K562 (cell line): Measurements from ENCODE around the gene SDK1. TPM values are rescaled to one million over a fixed set of nuclear protein-coding genes. Genes with fewer than 3 reads are reported as not detected.

Source experiments
- ATAC-seq: fragments of 200-7000 bp; cut with Tn5 transposase; 3 replicates; pipeline ENCODE4 v1.9.1; 2020; ENCODE audit warnings: moderate library complexity
- BruUV-seq: library from RNA; stranded (reverse); fragments of 400-500 nt; replicated peaks from 2 replicates; lab custom pipeline; 2021; lab: Mats Ljungman, UMichigan
- CTCF ChIA-PET: fragments of 300-600 bp; formaldehyde crosslinking; extraction: SDS; loops from one replicate; lab custom pipeline; 2021; ENCODE audit warnings: low intra/inter-chr PET ratio; lab: Yijun Ruan, JAX
- POLR2A ChIA-PET: fragments of 300-600, 350-650 bp; sonication (Branson Sonifier 250); formaldehyde crosslinking; extraction: SDS; loops from one replicate; lab custom pipeline; 2021; ENCODE audit warnings: antibody characterized with exemption, inconsistent platforms; lab: Yijun Ruan, JAX
- DNase-seq, 4 experiments: peaks; one replicate each; pipeline versions ENCODE4 v3.0.0 to v3.0.0-alpha.2; 2011 to 2018; ENCODE audit warnings: low spot score in 3 of 4, mixed read lengths in 3 of 4; ENCODE audit errors: extremely low read depth in 1 of 4
- FAIRE-seq: peaks from 2 replicates; lab custom pipeline; 2011; peaks lifted over from hg19 to GRCh38; lab: Jason Lieb, UNC
- H2AFZ ChIP-seq: 2 replicates; pipeline ENCODE4 v1.6.0; 2011; ENCODE audit warnings: low read depth, low read length, control low read depth, inconsistent platforms
- H3K27ac ChIP-seq: fragments of 200-600 bp; 3 replicates; pipeline ENCODE4 v1.8.0; 2011; ENCODE audit warnings: low read depth, mild to moderate bottlenecking, control low read depth, inconsistent platforms, low read length, moderate library complexity, mixed read lengths; ENCODE audit errors: extremely low read depth
- H3K27me3 ChIP-seq, 2 experiments: fragments of 300-600 bp in 1 of 2; 2 replicates in 1 of 2; 3 replicates in 1 of 2; pipeline versions ENCODE4 v1.6.0 to v1.8.0; 2011; ENCODE audit warnings: inconsistent platforms in 2 of 2, low read length in 2 of 2, mild to moderate bottlenecking in 1 of 2, mixed read lengths in 1 of 2, moderate library complexity in 1 of 2; ENCODE audit not compliant: control insufficient read depth in 2 of 2, insufficient read depth in 2 of 2
- H3K36me3 ChIP-seq: fragments of 300-600 bp; 3 replicates; pipeline ENCODE4 v1.8.0; 2011; ENCODE audit warnings: mild to moderate bottlenecking, low read length, inconsistent platforms; ENCODE audit not compliant: control insufficient read depth, insufficient read depth
- H3K4me1 ChIP-seq, 2 experiments: fragments of 200-600 bp in 1 of 2; replicated peaks in 1 of 2; 2 replicates in 1 of 2; 3 replicates in 1 of 2; pipeline versions ENCODE4 v1.5.1 to v1.8.0; 2011; ENCODE audit warnings: inconsistent platforms in 2 of 2, low read length in 2 of 2, mild to moderate bottlenecking in 1 of 2, mixed read lengths in 1 of 2, moderate library complexity in 1 of 2; ENCODE audit not compliant: control insufficient read depth in 2 of 2, insufficient read depth in 2 of 2
- H3K4me2 ChIP-seq: 2 replicates; pipeline ENCODE4 v1.6.1; 2011; ENCODE audit warnings: low read length, control low read depth, inconsistent platforms, mixed read lengths; ENCODE audit not compliant: insufficient read depth
- H3K4me3 ChIP-seq: fragments of 200-600 bp; sonication (generic), shearing (Covaris generic); 2 replicates; pipeline ENCODE4 v1.5.1; 2016; ENCODE audit warnings: control low read depth, inconsistent platforms
- H3K79me2 ChIP-seq: fragments of 200-600 bp; 3 replicates; pipeline ENCODE4 v1.8.0; 2011; ENCODE audit warnings: low read length, inconsistent platforms; ENCODE audit not compliant: control insufficient read depth, insufficient read depth
- H3K9ac ChIP-seq, 2 experiments: 2 replicates each; pipeline versions ENCODE4 v1.6.0 to v1.6.1; 2011; ENCODE audit warnings: low read depth in 2 of 2, low read length in 2 of 2, control low read depth in 1 of 2, inconsistent platforms in 1 of 2, mild to moderate bottlenecking in 1 of 2, mixed read lengths in 1 of 2; ENCODE audit not compliant: insufficient read depth in 1 of 2
- H3K9me1 ChIP-seq: one replicate; pipeline ENCODE4 v1.6.0; 2011; ENCODE audit warnings: inconsistent platforms, mild to moderate bottlenecking, low read length, moderate library complexity; ENCODE audit not compliant: control insufficient read depth, insufficient read depth
- H3K9me3 ChIP-seq: replicated peaks from 2 replicates; pipeline ENCODE4 v1.5.1; 2011; ENCODE audit warnings: low read depth, low read length, inconsistent platforms; ENCODE audit not compliant: control insufficient read depth, insufficient read depth
- H4K20me1 ChIP-seq: replicated peaks from 2 replicates; pipeline ENCODE4 v1.6.1; 2011; ENCODE audit warnings: low read length, inconsistent platforms, mixed read lengths; ENCODE audit not compliant: control insufficient read depth, insufficient read depth
- IRF2 ChIP-seq: sonication (generic); formaldehyde crosslinking; IDR thresholded peaks from 2 replicates; pipeline ENCODE4 v1.8.1; 2022; ENCODE audit warnings: mild to moderate bottlenecking, missing genetic modification reagents
- POLR2AphosphoS2 ChIP-seq: IDR thresholded peaks from 2 replicates; pipeline ENCODE4 v1.6.1; 2012; ENCODE audit warnings: low read length, improper control_type of control experiment
- SLC30A9 ChIP-seq: fragments of 250-450 bp; sonication (Bioruptor Pico); IDR thresholded peaks from 2 replicates; pipeline ENCODE4 v1.8.0; 2022; ENCODE audit warnings: mild to moderate bottlenecking, moderate library complexity
- ZNF347 ChIP-seq: fragments of 450-650 bp; formaldehyde crosslinking; IDR thresholded peaks from 2 replicates; pipeline ENCODE4 v1.4.0; 2020; ENCODE audit warnings: low read depth, mild to moderate bottlenecking, moderate library complexity
- WGBS: fragments of 100-300 bp; shearing (Covaris generic); methylation state at CpG from one replicate; pipeline ENCODE4 v1.1.6; 2016; ENCODE audit warnings: low coverage, mixed read lengths; ENCODE audit not compliant: insufficient coverage; ENCODE audit errors: missing lambda C conversion rate; 5-methylcytosine and 5-hydroxymethylcytosine counted together
- in situ Hi-C: fragments of 300-500 bp; cut with MboI; formaldehyde crosslinking; loops from 4 replicates; pipeline ENCODE4 v1.15.0; 2018; ENCODE audit warnings: inconsistent platforms, mixed read lengths
- intact Hi-C: fragments of 100-400 bp; cut with micrococcal nuclease; formaldehyde crosslinking; loops from 2 replicates; pipeline ENCODE4 v1.14.2; 2022
- polyA plus RNA-seq, 8 experiments: library from polyadenylated mRNA; depleted of rRNA in 4 of 8; stranded (reverse) in 5 of 8; unstranded in 3 of 8; fragments of >200 nt; fragmentation: Nextera tagmentation in 2 of 8; fragmentation: Illumina TruSeq in 1 of 8; extraction: Ambion mirVana in 2 of 8; extraction: Trizol in 1 of 8; gene quantifications; 2 replicates each; pipeline versions ENCODE4 v1.2.1 to v1.2.3, GENCODE V29; 2011 to 2014; ENCODE audit warnings: inconsistent platforms in 1 of 8, missing spikeins in 1 of 8
- total RNA-seq, 7 experiments: library from RNA; depleted of rRNA in 6 of 7; stranded (reverse); fragments of >200 nt in 6 of 7; fragmentation: Illumina TruSeq in 2 of 7; extraction: Trizol in 2 of 7; gene quantifications; 2 replicates each; pipeline versions ENCODE4 v1.2.1 to v1.2.3, GENCODE V29; 2011 to 2021; ENCODE audit warnings: low replicate concordance in 1 of 7
- TF ChIP-seq, protein P1 (sequence below): sonication (generic); formaldehyde crosslinking; IDR thresholded peaks from 2 replicates; pipeline ENCODE4 v1.8.1; 2023; ENCODE audit warnings: missing genetic modification reagents, mild to moderate bottlenecking, borderline replicate concordance
- TF ChIP-seq, protein P2 (sequence below), 2 experiments: fragments of 450-650 bp; formaldehyde crosslinking in 1 of 2; IDR thresholded peaks; 2 replicates each; pipeline versions ENCODE4 v1.4.0 to v1.6.1; 2014 to 2020; ENCODE audit warnings: mild to moderate bottlenecking in 2 of 2, borderline replicate concordance in 1 of 2, low read depth in 1 of 2
- TF ChIP-seq, protein P3 (sequence below): fragments of 250-450 bp; sonication (Bioruptor Pico); IDR thresholded peaks from 2 replicates; pipeline ENCODE4 v1.4.0; 2020; ENCODE audit warnings: mild to moderate bottlenecking

The SDK1 gene
- total and polyA plus RNA-seq, 9 of the 15 experiments (the other 6 are each of a cell fraction or from before 2014, with no cell fraction given): 0.16 TPM; not detected in 8

DNA sequence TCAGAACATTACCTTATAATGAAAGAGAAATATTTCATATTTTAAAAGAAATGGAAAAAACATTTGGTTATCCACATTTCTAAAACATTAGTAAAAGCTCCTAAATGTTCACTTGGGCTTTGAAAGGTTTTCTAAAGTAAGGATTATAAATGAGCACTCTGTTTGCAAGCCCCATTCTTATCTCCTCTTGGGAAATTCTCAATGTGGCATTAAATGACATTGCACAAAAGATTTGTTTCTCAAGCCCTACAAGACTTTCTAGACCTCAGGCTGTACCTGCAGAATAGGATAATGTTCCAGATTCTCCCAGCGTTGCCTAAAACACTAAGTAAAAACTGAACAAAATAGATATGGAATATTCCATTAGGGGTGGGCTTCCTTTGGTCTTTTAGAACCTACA lies 723.1 kb downstream of the SDK1 start:
- peaks cover 23 to 35% of the 10 kb centered on the region in 2 experiments for H3K27me3 ChIP-seq
- H4K20me1 ChIP-seq: no peaks in the 10 kb centered on the region; the same call in 1 of the 2 replicates
- no peaks in the 10 kb centered on the region for H3K4me1 ChIP-seq
- no peak overlapping the region for H3K4me3 ChIP-seq
- no peak overlapping the region for H3K4me2 ChIP-seq
- no peaks in the 10 kb centered on the region for H3K36me3 ChIP-seq
- WGBS: 0% methylated on average over 1 of the region's 1 CpG
- intact Hi-C loops: no loop called here
- FAIRE-seq (no peak), ATAC-seq (no peak), DNase-seq (no peak)
- no TSS peak for BruUV-seq
- CTCF ChIA-PET: no interaction called here
- in situ Hi-C loops: no loop called here
- H3K9me3 ChIP-seq: no peaks in the 10 kb centered on the region
- H3K79me2 ChIP-seq: no peaks in the 10 kb centered on the region
- H2AFZ ChIP-seq: no peak overlapping the region
- no peak overlapping the region for H3K27ac ChIP-seq
- no peaks in the 10 kb centered on the region for H3K9me1 ChIP-seq
- POLR2A ChIA-PET: no interaction called here
- H3K9ac ChIP-seq: no peak overlapping the region
- TF ChIP-seq, protein P1, sequence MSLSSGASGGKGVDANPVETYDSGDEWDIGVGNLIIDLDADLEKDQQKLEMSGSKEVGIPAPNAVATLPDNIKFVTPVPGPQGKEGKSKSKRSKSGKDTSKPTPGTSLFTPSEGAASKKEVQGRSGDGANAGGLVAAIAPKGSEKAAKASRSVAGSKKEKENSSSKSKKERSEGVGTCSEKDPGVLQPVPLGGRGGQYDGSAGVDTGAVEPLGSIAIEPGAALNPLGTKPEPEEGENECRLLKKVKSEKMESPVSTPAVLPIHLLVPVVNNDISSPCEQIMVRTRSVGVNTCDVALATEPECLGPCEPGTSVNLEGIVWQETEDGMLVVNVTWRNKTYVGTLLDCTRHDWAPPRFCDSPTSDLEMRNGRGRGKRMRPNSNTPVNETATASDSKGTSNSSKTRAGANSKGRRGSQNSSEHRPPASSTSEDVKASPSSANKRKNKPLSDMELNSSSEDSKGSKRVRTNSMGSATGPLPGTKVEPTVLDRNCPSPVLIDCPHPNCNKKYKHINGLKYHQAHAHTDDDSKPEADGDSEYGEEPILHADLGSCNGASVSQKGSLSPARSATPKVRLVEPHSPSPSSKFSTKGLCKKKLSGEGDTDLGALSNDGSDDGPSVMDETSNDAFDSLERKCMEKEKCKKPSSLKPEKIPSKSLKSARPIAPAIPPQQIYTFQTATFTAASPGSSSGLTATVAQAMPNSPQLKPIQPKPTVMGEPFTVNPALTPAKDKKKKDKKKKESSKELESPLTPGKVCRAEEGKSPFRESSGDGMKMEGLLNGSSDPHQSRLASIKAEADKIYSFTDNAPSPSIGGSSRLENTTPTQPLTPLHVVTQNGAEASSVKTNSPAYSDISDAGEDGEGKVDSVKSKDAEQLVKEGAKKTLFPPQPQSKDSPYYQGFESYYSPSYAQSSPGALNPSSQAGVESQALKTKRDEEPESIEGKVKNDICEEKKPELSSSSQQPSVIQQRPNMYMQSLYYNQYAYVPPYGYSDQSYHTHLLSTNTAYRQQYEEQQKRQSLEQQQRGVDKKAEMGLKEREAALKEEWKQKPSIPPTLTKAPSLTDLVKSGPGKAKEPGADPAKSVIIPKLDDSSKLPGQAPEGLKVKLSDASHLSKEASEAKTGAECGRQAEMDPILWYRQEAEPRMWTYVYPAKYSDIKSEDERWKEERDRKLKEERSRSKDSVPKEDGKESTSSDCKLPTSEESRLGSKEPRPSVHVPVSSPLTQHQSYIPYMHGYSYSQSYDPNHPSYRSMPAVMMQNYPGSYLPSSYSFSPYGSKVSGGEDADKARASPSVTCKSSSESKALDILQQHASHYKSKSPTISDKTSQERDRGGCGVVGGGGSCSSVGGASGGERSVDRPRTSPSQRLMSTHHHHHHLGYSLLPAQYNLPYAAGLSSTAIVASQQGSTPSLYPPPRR (CRISPR knock-in tag): no peak
- TF ChIP-seq SLC30A9 (CRISPR knock-in tag) (no peak), ZNF347 (CRISPR knock-in tag) (no peak), IRF2 (CRISPR knock-in tag) (no peak), POLR2AphosphoS2 (no peak)
- TF ChIP-seq, protein P2, sequence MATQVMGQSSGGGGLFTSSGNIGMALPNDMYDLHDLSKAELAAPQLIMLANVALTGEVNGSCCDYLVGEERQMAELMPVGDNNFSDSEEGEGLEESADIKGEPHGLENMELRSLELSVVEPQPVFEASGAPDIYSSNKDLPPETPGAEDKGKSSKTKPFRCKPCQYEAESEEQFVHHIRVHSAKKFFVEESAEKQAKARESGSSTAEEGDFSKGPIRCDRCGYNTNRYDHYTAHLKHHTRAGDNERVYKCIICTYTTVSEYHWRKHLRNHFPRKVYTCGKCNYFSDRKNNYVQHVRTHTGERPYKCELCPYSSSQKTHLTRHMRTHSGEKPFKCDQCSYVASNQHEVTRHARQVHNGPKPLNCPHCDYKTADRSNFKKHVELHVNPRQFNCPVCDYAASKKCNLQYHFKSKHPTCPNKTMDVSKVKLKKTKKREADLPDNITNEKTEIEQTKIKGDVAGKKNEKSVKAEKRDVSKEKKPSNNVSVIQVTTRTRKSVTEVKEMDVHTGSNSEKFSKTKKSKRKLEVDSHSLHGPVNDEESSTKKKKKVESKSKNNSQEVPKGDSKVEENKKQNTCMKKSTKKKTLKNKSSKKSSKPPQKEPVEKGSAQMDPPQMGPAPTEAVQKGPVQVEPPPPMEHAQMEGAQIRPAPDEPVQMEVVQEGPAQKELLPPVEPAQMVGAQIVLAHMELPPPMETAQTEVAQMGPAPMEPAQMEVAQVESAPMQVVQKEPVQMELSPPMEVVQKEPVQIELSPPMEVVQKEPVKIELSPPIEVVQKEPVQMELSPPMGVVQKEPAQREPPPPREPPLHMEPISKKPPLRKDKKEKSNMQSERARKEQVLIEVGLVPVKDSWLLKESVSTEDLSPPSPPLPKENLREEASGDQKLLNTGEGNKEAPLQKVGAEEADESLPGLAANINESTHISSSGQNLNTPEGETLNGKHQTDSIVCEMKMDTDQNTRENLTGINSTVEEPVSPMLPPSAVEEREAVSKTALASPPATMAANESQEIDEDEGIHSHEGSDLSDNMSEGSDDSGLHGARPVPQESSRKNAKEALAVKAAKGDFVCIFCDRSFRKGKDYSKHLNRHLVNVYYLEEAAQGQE (IDR thresholded peaks at IDR 0.05; ENCODE audit: borderline replicate concordance): no peak
- TF ChIP-seq, protein P2 (CRISPR knock-in tag; IDR thresholded peaks at IDR 0.05; ENCODE audit: low read depth): no peak
- TF ChIP-seq, protein P3, sequence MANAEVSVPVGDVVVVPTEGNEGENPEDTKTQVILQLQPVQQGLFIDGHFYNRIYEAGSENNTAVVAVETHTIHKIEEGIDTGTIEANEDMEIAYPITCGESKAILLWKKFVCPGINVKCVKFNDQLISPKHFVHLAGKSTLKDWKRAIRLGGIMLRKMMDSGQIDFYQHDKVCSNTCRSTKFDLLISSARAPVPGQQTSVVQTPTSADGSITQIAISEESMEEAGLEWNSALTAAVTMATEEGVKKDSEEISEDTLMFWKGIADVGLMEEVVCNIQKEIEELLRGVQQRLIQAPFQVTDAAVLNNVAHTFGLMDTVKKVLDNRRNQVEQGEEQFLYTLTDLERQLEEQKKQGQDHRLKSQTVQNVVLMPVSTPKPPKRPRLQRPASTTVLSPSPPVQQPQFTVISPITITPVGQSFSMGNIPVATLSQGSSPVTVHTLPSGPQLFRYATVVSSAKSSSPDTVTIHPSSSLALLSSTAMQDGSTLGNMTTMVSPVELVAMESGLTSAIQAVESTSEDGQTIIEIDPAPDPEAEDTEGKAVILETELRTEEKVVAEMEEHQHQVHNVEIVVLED (CRISPR knock-in tag): no peak
